ENCODE results near the gene CAMK2D.

CAMK2D gene

GRCh38 chr4:113674733-113675132 lies 86.8 kb downstream of the CAMK2D start:
- DNase-seq (ENCODE audit: low read depth): no peak
- no peak for TF ChIP-seq CTCF (conservative IDR thresholded peaks at IDR 0.05; ENCODE audit: low read depth, low read length)
- H3K4me3 ChIP-seq (ENCODE audit: low read length): no peak overlapping the region

GRCh38 chr4:113674251-113674650 lies 87.3 kb downstream of the CAMK2D start:
- H3K4me3 ChIP-seq (ENCODE audit: low read length): no peak overlapping the region
- no peak for TF ChIP-seq CTCF (conservative IDR thresholded peaks at IDR 0.05; ENCODE audit: low read depth, low read length)
- DNase-seq (ENCODE audit: low read depth): no peak

GRCh38 chr4:113673450-113673849 lies 88.1 kb downstream of the CAMK2D start:
- no peak overlapping the region for H3K4me3 ChIP-seq (ENCODE audit: low read length)
- peak; percentile 14 for TF ChIP-seq CTCF (conservative IDR thresholded peaks at IDR 0.05; ENCODE audit: low read depth, low read length)
- DNase-seq (ENCODE audit: low read depth): peak; percentile 47

GRCh38 chr4:113666386-113667114 lies 95.0 kb downstream of the CAMK2D start:
- no peak overlapping the region for H3K4me3 ChIP-seq (ENCODE audit: low read length)
- no peak for DNase-seq (ENCODE audit: low read depth)
- no peak for TF ChIP-seq CTCF (conservative IDR thresholded peaks at IDR 0.05; ENCODE audit: low read depth, low read length)

- no peak overlapping the region for H3K4me3 ChIP-seq (ENCODE audit: low read length)
- no peak for DNase-seq (ENCODE audit: low read depth)
- TF ChIP-seq CTCF (conservative IDR thresholded peaks at IDR 0.05; ENCODE audit: low read depth, low read length): no peak
Observed at GRCh38 chr4:113665036-113665435, 96.5 kb downstream of the CAMK2D start.

- no peak for TF ChIP-seq CTCF (conservative IDR thresholded peaks at IDR 0.05; ENCODE audit: low read depth, low read length)
- H3K4me3 ChIP-seq (ENCODE audit: low read length): no peak overlapping the region
Observed at GRCh38 chr4:113662581-113662980, 99.0 kb downstream of the CAMK2D start.

GRCh38 chr4:113659127-113659526 lies 102.4 kb downstream of the CAMK2D start:
- DNase-seq (ENCODE audit: low read depth): no peak
- TF ChIP-seq CTCF (conservative IDR thresholded peaks at IDR 0.05; ENCODE audit: low read depth, low read length): no peak
- no peak overlapping the region for H3K4me3 ChIP-seq (ENCODE audit: low read length)

More at GRCh38 chr4:113662581-113662980, 99.0 kb downstream of the CAMK2D start:
- no peak for DNase-seq (ENCODE audit: low read depth)
